ENCODE results near the gene CELF2. TPM values are rescaled to one million over a fixed set of nuclear protein-coding genes. Genes with fewer than 3 reads are reported as not detected.

CELF2 gene
- total and polyA plus RNA-seq, 9 of the 15 experiments (the other 6 are each of a cell fraction or from before 2014, with no cell fraction given) = 4.0 to 20.3 (median 11.1) TPM

DNA sequence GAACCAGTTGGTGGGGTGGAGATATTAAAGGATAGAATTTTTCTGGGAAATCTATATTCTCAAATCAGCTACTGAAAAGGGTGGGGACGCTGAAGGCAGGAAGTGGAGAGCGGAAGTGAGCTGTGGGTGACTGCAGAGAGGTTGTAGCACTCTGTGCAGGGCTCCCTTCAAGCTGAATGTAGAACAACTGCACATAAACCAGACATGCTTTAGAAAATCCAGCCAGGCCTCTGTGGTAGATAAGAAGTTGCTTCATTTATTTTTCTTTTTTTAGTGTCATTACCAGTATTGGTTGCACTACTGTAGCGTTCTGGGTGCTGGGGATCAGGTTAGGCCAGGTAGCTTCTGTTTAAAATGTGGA is 127.8 kb downstream of the CELF2 start (continued):
- TF ChIP-seq, protein P1, sequence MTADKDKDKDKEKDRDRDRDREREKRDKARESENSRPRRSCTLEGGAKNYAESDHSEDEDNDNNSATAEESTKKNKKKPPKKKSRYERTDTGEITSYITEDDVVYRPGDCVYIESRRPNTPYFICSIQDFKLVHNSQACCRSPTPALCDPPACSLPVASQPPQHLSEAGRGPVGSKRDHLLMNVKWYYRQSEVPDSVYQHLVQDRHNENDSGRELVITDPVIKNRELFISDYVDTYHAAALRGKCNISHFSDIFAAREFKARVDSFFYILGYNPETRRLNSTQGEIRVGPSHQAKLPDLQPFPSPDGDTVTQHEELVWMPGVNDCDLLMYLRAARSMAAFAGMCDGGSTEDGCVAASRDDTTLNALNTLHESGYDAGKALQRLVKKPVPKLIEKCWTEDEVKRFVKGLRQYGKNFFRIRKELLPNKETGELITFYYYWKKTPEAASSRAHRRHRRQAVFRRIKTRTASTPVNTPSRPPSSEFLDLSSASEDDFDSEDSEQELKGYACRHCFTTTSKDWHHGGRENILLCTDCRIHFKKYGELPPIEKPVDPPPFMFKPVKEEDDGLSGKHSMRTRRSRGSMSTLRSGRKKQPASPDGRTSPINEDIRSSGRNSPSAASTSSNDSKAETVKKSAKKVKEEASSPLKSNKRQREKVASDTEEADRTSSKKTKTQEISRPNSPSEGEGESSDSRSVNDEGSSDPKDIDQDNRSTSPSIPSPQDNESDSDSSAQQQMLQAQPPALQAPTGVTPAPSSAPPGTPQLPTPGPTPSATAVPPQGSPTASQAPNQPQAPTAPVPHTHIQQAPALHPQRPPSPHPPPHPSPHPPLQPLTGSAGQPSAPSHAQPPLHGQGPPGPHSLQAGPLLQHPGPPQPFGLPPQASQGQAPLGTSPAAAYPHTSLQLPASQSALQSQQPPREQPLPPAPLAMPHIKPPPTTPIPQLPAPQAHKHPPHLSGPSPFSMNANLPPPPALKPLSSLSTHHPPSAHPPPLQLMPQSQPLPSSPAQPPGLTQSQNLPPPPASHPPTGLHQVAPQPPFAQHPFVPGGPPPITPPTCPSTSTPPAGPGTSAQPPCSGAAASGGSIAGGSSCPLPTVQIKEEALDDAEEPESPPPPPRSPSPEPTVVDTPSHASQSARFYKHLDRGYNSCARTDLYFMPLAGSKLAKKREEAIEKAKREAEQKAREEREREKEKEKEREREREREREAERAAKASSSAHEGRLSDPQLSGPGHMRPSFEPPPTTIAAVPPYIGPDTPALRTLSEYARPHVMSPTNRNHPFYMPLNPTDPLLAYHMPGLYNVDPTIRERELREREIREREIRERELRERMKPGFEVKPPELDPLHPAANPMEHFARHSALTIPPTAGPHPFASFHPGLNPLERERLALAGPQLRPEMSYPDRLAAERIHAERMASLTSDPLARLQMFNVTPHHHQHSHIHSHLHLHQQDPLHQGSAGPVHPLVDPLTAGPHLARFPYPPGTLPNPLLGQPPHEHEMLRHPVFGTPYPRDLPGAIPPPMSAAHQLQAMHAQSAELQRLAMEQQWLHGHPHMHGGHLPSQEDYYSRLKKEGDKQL (CRISPR knock-in tag; IDR thresholded peaks at IDR 0.05; ENCODE audit: borderline replicate concordance) = no peak
- TF ChIP-seq ZNF589 (CRISPR knock-in tag; IDR thresholded peaks at IDR 0.05; ENCODE audit: low read depth) (0 out of 2 replicates have a peak, but pooled peaks have one; percentile 26), JUND (IDR thresholded peaks at IDR 0.05; ENCODE audit: borderline replicate concordance, low read depth, low read length) (no peak), JUND (tag; IDR thresholded peaks at IDR 0.05; ENCODE audit: borderline replicate concordance, low read depth, low read length) (no peak), PHF8 (IDR thresholded peaks at IDR 0.05; ENCODE audit: borderline replicate concordance, low read length) (no peak), IRF2 (CRISPR knock-in tag; IDR thresholded peaks at IDR 0.05) (no peak), ETV6 (IDR thresholded peaks at IDR 0.05; ENCODE audit: borderline replicate concordance in 1 of 2, low read depth in 2 of 2, low read length in 1 of 2) (no peak), ETV6 (CRISPR knock-in tag; IDR thresholded peaks at IDR 0.05; ENCODE audit: borderline replicate concordance) (no peak), DPF2 (IDR thresholded peaks at IDR 0.05) (peak; percentile 20; the same call in 1 of the 2 replicates), NONO (IDR thresholded peaks at IDR 0.05; ENCODE audit: low read depth in 2 of 2, low read length in 1 of 2) (no peak), ZEB2 (IDR thresholded peaks at IDR 0.05) (no peak), EP300 (IDR thresholded peaks at IDR 0.05; ENCODE audit: low read length) (0 out of 2 replicates have a peak, but pooled peaks have one; percentile 22), ZNF239 (CRISPR knock-in tag; IDR thresholded peaks at IDR 0.05) (no peak)
- TF ChIP-seq, protein P2, sequence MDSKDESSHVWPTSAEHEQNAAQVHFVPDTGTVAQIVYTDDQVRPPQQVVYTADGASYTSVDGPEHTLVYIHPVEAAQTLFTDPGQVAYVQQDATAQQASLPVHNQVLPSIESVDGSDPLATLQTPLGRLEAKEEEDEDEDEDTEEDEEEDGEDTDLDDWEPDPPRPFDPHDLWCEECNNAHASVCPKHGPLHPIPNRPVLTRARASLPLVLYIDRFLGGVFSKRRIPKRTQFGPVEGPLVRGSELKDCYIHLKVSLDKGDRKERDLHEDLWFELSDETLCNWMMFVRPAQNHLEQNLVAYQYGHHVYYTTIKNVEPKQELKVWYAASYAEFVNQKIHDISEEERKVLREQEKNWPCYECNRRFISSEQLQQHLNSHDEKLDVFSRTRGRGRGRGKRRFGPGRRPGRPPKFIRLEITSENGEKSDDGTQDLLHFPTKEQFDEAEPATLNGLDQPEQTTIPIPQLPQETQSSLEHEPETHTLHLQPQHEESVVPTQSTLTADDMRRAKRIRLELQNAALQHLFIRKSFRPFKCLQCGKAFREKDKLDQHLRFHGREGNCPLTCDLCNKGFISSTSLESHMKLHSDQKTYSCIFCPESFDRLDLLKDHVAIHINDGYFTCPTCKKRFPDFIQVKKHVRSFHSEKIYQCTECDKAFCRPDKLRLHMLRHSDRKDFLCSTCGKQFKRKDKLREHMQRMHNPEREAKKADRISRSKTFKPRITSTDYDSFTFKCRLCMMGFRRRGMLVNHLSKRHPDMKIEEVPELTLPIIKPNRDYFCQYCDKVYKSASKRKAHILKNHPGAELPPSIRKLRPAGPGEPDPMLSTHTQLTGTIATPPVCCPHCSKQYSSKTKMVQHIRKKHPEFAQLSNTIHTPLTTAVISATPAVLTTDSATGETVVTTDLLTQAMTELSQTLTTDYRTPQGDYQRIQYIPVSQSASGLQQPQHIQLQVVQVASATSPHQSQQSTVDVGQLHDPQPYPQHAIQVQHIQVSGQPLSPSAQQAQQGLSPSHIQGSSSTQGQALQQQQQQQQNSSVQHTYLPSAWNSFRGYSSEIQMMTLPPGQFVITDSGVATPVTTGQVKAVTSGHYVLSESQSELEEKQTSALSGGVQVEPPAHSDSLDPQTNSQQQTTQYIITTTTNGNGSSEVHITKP (IDR thresholded peaks at IDR 0.05; ENCODE audit: partially characterized antibody) = no peak
- TF ChIP-seq, protein P3, sequence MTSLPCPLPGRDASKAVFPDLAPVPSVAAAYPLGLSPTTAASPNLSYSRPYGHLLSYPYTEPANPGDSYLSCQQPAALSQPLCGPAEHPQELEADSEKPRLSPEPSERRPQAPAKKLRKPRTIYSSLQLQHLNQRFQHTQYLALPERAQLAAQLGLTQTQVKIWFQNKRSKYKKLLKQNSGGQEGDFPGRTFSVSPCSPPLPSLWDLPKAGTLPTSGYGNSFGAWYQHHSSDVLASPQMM (CRISPR knock-in tag; IDR thresholded peaks at IDR 0.05) = no peak
- TF ChIP-seq, protein P4, sequence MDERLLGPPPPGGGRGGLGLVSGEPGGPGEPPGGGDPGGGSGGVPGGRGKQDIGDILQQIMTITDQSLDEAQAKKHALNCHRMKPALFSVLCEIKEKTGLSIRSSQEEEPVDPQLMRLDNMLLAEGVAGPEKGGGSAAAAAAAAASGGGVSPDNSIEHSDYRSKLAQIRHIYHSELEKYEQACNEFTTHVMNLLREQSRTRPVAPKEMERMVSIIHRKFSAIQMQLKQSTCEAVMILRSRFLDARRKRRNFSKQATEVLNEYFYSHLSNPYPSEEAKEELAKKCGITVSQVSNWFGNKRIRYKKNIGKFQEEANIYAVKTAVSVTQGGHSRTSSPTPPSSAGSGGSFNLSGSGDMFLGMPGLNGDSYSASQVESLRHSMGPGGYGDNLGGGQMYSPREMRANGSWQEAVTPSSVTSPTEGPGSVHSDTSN (CRISPR knock-in tag; IDR thresholded peaks at IDR 0.05; ENCODE audit: low read depth) = no peak
- TF ChIP-seq, protein P4 (tag; conservative IDR thresholded peaks at IDR 0.05; ENCODE audit: low read depth) = no peak

All from K562 (cell line).